Superior temporal gyrus (tissue), 1 donor: ENCODE results near the gene KRTAP5-6.
"Not testable (repeated sequence)": the region's sequence is repeated elsewhere in the genome, so short reads cannot be mapped to it uniquely, and the experiment has no call there.

Experiments used
- DNase-seq: peaks from one replicate; pipeline ENCODE4 v3.0.0-alpha.2; 2016; ENCODE audit errors: extremely low spot score

KRTAP5-6 gene

DNA sequence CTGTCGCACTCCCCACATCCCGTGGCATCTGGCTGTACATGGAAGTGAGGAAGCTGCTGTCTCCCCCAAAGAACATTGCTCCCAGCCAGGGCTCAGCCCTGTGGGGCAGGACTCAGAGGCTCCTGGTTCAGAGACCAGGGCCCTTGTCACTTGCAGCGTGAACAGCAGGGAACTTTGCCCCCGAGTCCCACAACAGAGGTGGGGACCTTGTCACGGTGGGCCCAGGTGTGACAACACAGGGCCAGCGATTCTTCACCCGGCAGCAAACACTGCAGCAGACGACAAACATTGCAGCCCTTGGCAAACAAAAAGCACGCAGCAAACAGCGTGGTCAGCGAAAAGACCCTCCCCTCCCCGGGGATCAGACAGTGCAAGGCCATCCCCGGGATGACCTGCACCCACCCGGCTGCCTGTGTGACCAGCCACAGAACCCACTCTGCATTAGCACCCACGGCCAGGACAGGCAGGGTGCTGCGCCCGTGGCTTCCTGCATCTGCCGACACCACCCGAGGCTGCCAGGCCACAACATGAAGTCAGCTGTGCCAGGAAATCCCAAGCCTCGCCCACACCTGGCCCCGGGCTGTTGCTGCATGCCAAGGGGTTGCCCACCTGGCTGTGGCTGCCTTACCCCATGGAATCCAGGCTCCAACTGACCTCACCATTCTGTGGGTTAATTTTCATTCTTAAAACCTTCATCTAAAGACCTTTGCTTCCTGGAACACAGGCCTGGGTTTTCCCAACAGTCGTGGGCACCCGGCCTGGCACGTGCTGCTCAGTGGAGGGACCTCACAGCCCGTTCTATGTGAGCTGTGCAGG is 35.3 kb upstream of the KRTAP5-6 start:
- not testable (repeated sequence) for DNase-seq

DNA sequence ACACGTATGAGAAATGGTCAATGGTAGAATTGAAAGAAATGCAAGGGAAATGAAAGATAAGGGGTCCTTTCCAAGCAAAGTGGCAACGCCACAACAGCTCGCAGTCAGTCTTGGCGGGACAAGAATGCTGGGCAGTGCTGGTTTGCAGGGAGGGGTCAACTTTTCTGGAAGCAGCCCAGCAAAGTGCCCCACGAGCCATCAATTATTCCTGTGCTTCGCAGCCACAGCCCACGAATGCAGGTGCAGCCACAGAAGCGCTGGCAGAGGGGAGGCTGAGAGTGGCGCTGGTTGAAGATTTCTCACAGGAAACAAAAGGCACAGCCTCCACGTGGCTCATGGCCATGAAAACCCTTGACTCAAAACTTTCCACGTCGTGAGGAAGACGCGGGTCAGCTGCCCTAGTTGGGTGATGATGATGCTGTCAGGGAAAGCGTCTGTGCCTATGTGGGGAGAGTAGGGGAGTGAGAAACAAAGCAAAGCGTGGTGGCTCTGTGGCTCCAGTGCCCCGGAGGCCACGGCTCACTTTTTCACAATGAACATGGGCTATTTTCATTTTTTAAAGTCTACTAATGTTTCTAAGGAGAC is 34.2 kb upstream of the KRTAP5-6 start:
- not testable (repeated sequence) for DNase-seq

DNA sequence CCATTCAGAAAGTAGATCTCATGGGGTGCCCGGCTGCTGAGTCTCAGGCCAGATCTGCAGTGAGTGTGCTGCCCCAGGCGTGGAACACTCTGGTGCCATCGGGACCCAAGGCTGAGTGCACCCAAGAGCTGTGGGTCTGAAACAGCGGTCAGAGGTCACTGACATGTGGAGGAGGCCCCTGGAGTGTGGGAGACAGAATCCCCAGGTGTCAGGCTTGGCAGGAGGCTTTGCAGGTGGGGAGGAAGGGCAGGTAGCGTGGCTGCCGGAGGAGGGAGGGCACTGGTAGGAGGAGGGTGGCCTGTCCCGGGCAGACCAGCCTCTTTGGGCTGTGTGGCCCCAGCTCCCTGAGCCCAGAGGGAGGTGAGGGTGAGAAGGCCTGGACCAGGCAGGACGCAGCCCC is 31.7 kb upstream of the KRTAP5-6 start:
- no peak for DNase-seq

DNA sequence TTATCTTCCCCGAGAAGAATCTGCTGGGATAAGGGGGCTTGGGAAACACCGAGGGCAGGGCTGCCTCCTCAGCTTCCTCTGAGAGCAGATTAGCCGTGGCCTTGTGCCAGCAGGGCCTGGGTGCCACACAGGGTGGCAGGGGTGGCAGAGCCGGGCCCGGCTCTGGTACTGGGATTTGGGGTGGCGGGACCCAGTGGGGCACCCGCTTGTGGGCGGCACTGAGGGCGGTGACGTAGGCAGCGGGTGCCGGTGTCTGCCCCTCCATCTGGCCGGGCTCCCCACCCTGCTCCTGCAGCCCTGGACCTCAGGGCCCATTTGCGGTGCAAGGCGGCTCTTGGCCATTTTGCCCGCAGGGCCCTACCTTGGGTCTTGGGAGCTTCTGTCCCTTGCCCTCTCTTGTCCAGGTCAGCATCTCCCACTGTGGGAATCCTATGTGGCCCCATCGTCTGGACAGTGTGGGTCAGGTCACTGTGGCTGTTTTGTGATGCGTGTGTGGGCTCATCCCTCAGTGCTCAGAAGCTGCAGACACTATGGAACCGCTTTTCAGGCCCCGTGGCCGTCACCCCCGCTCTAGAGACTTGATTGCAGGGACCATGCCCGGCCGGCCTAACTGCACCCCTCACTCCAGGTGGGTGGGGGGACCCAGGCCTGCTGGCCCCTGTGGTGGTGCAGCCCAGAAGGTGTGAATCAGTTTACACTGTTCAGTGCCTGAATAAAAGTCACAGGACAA is 29.7 kb upstream of the KRTAP5-6 start:
- no peak for DNase-seq

DNA sequence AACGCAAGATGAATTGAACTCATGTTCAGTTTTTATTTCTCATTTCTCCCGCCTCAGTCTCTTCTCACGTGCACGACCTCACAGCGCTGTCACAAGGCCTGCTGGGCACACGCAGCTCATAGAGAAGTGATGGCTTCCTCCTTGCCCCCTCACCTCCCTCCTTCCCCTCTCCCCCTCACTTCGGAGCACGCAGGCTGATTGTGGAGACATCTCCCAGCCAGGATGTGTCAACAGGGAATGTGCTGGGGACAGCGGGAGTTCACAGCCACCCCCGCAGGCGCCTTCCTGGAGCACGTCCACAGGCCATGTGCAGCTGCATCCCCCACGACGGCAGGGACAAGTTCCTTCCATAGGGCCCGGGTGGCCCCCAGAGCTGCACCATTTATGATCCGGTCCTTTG is 29.1 kb upstream of the KRTAP5-6 start:
- no peak for DNase-seq

DNA sequence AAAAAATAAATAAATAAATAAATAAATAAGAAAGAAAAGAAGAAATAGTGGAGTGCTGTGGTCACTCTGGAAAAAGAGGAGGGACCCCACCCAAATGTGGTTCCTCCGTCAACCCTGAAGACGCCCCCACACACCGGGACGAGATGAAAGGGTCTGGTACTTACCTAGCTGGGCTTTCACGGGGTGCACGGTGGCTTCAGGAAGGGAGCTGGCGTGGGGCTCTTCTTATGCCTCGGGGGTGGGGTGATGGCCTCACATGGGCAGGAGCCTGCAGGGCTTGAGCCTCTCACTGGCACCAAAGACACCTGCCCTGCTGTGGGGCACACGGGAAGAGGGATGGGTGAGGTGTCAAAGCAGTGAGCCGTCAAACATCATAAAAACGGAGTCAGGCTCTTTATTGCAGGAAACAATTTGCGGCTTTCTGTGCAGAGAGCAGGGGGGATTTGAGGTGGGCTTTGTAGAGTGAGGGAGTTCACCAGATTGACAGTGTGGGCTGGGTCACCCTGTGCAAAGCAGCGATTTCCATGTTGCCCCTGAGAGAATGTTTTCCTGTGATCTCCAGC is 28.0 kb upstream of the KRTAP5-6 start:
- no peak for DNase-seq

DNA sequence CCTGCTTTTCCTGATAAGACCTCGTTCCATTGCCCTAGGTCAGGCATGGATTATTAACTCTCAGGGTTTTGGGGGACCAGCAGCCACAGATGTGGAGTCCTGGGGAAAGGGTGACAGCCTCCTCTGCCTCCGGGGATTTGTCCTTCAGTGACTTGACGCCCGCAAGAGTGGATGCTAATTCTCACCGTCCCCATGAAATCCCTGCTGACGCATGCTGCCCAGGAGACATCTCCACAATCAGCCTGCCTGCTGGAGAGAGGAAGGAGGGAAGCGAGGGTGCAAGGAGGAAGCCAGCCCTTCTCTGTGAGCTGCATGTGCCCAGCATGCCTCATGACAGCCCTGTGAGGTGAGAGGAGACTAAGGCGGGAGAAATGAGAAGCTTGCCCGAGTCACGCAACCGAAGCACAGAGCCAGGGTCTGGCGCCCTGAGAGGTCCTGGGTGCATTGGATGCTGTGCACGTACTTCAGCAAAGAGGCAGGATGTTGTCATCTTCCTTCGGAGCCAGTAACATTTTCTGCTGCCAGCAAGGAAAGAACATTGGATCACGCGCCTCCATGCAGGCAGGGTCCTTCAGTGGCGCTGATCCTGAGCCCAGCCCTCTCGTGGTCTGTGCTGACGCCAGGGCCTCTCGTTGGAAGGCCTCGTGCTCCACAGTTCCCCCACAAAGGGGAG is 27.3 kb upstream of the KRTAP5-6 start:
- no peak for DNase-seq

DNA sequence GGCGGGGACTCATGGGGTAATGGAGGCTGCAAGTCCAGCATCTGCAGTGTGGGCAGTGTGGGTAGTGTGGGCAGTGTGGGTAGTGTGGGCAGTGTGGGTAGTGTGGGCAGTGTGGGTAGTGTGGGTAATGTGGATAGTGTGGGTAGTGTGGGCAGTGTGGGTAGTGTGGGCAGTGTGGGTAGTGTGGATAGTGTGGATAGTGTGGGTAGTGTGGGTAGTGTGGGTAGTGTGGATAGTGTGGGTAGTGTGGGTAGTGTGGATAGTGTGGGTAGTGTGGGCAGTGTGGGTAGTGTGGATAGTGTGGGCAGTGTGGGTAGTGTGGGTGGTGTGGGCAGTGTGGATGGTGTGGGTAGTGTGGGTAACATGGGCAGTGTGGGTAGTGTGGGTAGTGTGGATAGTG is 26.5 kb upstream of the KRTAP5-6 start:
- DNase-seq = not testable (repeated sequence)

DNA sequence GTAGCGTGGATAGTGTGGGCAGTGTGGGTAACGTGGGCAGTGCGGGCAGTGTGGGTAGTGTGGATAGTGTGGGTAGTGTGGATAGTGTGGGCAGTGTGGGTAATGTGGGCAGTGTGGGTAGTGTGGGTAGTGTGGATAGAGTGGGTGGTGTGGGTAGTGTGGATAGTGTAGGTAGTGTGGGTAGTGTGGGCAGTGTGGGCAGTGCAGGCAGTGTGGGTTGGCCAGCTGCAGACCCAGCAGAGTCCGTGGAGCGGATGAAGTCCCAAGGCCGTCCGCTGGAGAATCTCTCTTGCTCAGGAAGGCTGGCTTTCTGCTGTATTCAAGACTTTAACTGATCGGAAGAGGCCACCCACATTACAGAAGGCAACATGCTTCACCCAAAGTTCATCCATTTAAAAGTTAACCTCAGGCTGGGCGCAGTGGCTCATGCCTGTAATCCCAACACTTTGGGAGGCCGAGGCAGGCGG is 26.1 kb upstream of the KRTAP5-6 start:
- DNase-seq = no peak

DNA sequence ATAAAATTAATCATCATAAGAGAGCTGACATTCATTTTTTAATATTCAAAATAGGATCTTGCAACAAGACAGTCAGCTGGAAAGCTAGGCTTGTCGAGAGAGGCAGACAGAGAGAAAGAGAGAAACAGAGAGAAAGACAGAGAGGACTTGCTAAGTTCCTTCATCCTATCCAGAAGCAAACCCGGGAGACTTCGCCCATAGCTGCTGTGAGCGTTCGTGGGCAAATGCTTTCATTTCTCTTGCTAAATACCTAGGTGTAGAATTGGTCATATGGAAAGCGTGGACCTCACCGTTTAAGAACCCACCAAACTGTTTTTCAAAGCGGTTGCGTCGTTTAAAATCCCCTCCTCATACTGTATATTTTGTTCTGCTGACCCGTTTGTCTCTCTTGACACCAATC is 25.3 kb upstream of the KRTAP5-6 start:
- DNase-seq = no peak

DNA sequence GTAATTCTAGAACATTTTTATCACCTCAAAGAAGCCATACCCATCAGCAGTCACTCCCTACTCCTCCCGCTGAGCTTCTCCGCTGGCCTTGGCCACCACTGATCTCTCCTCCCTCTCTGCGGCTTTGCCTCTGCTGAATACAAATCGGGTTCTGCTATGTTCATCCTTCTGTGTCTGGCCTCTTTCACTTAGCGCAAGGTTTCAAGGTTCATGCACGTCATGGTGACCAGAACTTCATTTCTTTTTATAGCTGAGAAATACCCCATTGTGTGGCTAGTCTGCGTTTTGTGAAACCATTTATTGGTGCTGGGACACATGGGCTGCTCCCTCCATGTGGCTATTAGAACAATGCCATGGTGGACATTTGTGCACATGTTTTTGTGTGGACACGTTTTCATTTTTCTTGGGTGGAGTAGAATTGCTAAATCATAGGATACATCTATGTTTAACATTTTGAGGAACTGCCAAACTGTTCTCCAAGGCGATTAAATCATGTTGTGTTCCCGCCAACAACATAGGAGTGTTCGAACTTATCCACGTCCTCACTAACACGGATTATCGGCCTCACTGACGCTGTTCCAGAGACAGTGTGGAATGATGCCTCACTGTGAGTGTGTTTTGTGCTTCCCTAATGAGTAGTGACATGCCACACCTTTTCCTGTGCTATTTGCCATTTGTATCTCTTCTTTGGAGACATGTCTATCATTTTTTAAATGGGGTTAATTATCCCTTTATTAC is 24.2 kb upstream of the KRTAP5-6 start:
- no peak for DNase-seq

DNA sequence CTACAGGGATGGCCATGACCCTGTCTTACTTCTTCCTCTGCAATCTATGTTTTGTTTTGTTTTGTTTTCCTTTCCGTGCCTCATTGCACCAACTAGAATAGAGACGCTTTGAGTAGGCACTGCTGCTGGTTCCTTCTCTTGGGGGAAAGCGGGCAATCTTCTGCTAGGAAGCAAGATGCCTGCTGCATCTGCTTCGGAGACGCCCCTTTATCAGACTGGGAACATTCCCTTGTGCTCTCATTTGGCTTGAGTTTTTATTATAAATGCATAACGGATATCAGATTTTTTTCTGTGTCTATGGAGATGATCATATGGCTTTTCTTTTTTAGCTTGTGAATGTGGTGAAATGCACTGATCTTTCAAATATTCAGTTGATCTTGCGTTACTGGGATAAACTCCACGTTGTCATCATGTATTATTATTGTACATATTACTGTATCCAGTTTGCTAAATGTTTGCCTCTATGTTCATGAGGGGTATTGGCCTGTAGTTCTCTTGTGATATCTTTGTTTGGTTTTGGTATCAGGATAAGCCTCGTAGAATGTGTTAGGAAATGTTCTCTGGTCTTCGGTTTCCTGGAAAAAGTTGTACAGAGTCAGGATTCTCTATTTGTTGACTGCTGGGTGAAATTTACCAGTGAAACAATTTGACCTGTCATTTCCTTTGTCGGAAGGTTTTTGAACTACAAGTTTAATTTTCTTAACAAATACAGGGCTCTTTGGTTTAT is 23.4 kb upstream of the KRTAP5-6 start:
- no peak for DNase-seq

DNA sequence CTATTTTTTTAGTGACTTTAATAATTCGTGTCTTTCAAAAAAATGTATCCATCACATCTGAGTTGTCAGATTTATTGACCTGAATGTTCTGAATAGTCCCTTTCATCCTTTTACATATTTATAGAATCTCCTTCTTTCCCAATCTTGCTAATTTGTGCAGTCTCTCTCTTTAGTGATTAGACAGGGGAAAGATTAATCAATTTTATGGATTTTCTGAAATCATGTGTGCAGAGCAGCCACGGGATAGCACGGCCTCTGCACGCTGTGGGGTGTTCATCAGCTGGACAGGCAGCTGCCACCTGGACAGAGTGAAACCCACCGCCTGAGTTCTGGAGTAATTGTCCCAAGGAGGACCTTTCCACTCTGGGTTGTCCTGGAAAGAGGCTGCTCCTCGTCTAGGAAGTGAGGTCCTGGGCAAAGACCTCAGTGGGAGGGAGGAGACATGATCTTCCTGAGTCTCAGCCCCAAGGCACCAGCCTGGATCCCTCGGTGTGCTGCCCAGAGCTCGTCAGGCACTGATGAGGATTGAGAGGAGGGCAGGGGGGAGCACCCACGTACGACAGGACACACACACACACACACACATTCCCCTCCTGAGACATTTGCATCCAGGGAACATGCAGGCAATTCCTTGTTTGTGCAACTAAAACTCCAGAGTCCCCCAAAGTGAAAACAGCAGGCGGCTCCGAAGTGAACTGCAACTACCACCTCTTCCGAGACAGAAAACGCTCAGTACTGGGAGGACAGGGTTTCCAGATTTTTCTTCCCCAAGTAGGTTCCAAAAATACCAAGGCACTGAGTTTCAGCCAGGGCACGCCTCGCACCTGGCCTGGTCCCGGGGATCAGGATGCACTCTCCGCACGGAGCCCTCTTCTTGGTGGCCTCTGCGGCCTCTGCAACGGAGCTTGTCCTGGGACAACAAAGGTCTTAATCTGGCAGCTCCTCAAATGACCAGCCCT is 22.5 kb upstream of the KRTAP5-6 start:
- DNase-seq = no peak

DNA sequence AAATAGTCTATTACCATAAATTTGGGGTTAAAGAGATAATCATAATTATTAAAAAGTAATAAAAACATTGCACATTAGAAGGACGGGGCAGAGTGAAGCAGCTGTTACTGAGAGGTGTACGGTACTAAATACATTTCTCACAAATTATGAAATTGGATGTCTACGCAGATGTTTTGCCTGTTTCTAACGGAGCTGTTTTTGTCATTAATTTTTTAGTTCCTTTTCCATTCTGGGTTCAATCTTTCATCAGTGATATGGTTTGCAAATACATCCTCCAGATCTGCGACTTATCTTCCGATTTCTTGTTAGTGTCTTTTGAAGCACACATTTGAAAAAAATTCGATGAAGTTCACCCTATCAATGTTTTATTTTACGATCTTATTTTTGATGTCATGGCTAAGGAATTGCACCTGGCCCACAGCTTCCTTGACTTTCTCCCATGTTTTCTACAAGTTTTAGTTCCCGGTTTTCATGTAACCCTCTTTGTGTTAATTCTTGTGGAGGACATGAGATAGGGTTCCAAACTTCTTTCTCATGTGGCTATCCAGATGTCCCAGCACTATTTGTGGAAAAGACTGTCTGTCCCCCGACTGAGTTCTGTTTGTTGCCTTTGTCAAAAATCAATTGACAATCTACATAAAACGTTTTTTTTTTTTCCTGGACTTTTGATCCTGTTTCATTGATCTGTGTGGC is 21.3 kb upstream of the KRTAP5-6 start:
- no peak for DNase-seq

DNA sequence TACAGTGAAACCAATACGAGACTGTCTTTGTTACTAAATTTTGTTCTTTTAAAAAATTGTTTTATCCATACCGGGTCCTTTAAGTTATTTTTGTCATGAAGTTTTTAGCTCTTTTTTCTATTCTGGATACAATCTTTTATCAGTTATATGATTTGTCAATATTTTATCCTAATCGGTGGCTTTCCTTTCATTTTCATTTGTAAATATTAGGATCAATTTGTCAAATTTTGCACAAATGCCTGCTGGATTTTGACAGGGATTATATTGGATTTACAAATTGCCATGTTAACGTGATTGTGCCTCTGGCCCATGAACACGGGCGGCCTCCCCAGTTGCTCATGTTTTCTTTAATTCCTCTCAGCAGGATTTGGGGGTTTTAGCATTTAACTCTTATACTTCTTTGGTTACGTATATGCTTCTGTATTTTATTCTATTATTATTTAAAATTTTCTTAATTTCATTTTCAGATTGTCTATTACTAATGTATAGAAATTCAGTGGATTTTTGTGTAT is 20.7 kb upstream of the KRTAP5-6 start:
- no peak for DNase-seq

DNA sequence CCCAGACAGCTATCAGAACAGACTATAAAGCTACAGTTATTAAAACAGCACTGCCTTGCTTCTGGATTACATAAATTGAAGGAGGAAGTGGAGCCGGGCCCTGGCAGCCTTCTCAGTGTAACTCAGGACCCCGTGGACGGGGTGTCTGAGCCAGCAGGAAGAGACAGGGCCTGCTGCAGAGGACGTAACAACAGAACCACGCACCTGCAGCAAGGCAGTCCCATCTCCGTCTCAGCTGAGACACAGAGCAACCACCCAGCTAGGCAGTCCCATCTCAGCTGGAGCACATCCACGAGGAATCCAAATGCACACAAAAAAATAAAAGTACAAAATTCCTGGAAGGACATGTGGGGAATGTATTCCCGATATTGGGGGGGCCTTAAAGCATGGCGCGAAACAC is 17.1 kb upstream of the KRTAP5-6 start:
- DNase-seq = no peak

DNA sequence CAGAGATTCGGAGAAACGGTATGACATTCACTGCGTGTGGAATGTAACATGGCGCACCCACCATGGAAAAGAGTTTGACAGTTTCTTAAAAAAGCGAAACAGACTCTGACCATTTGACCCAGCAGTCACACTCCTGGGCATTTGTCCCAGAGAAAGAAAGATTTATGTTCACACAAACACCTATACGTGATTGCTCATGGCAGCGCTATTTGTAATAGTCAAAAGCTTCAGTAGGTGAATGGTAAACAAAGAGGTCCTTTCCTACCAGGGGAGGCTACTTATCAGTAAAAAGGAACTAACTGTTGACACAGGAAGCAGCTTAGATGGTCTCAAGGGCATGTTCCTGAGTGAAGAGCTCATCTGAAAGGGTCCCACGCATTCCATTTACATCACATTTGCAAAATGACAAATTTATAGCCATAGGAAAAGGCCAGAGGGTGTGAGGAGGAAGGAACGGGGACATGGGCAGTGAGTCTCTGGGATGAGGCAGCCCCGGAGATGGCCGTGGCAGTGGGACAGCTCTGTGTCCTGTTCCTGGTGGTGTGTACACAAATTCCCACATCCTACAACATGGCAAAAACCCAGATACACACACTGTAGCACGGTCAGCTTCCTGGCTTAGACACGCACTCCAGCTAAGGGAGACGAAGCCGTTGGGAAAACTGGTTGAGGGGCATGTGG is 14.6 kb upstream of the KRTAP5-6 start:
- no peak for DNase-seq

DNA sequence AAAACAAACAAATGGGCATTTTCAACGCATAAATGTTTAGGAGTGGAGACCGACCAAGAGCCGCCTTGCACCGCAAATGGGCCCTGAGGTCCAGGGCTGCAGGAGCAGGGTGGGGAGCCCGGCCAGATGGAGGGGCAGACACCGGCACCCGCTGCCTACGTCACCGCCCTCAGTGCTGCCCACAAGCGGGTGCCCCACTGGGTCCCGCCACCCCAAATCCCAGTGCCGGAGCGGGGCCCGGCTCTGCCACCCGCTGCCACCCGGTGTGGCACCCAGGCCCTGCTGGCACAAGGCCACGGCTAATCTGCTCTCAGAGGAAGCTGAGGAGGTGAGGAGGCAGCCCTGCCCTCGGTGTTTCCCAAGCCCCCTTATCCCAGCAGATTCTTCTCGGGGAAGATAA is 13.8 kb upstream of the KRTAP5-6 start:
- not testable (repeated sequence) for DNase-seq
